ENCODE data around the gene ADRA2A. TPM values are rescaled to one million over a fixed set of nuclear protein-coding genes. Genes with fewer than 3 reads are reported as not detected.

ADRA2A gene
- total RNA-seq, 1 experiment from 2014 or later: 1.7 TPM

DNA sequence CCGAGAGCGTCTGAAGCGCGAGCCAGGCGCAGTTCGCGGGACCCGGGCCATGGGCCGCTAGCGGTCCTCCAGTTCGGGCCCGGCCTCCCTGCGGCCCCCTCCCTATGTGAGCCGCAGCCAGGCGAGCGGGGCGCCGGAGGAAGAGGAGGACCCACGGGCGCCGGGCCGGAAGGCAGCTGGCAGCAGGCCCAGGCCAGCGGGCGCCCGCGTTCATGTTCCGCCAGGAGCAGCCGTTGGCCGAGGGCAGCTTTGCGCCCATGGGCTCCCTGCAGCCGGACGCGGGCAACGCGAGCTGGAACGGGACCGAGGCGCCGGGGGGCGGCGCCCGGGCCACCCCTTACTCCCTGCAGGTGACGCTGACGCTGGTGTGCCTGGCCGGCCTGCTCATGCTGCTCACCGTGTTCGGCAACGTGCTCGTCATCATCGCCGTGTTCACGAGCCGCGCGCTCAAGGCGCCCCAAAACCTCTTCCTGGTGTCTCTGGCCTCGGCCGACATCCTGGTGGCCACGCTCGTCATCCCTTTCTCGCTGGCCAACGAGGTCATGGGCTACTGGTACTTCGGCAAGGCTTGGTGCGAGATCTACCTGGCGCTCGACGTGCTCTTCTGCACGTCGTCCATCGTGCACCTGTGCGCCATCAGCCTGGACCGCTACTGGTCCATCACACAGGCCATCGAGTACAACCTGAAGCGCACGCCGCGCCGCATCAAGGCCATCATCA, 1.1 kb downstream of the ADRA2A start:
- ATAC-seq (no peak), DNase-seq (ENCODE audit: low spot score) (peak; percentile 19)
- peaks cover 18% of the 10 kb centered on the region for H3K4me1 Mint-ChIP-seq
- peak overlapping the region; percentile 72 for H3K4me3 Mint-ChIP-seq
- no peaks in the 10 kb centered on the region for H3K9me3 Mint-ChIP-seq
- H3K27ac Mint-ChIP-seq: no peak overlapping the region
- peaks cover 62% of the 10 kb centered on the region for H3K27me3 Mint-ChIP-seq (ENCODE audit: low read depth)
- POLR2A ChIA-PET: interaction anchor here (1.1 to 2.0 kb wide), 2 partner anchors 25 to 159 kb away, joined by 3 to 7 read pairs; partner anchors contain the start of genes BBIP1 and SHOC2
- peak; percentile 34; the same call in 1 of the 2 replicates for TF ChIP-seq ZBTB21 (CRISPR knock-in tag; IDR thresholded peaks at IDR 0.05; ENCODE audit: borderline replicate concordance)
- TF ChIP-seq, protein P1, sequence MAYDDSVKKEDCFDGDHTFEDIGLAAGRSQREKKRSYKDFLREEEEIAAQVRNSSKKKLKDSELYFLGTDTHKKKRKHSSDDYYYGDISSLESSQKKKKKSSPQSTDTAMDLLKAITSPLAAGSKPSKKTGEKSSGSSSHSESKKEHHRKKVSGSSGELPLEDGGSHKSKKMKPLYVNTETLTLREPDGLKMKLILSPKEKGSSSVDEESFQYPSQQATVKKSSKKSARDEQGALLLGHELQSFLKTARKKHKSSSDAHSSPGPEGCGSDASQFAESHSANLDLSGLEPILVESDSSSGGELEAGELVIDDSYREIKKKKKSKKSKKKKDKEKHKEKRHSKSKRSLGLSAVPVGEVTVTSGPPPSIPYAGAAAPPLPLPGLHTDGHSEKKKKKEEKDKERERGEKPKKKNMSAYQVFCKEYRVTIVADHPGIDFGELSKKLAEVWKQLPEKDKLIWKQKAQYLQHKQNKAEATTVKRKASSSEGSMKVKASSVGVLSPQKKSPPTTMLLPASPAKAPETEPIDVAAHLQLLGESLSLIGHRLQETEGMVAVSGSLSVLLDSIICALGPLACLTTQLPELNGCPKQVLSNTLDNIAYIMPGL (CRISPR knock-in tag; IDR thresholded peaks at IDR 0.05): peak; percentile 13; the same call in 1 of the 2 replicates
- TF ChIP-seq TEAD1 (CRISPR knock-in tag; IDR thresholded peaks at IDR 0.05): no peak
- TF ChIP-seq, protein P2, sequence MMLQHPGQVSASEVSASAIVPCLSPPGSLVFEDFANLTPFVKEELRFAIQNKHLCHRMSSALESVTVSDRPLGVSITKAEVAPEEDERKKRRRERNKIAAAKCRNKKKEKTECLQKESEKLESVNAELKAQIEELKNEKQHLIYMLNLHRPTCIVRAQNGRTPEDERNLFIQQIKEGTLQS (CRISPR knock-in tag; conservative IDR thresholded peaks at IDR 0.05): no peak
- TF ChIP-seq, protein P3, sequence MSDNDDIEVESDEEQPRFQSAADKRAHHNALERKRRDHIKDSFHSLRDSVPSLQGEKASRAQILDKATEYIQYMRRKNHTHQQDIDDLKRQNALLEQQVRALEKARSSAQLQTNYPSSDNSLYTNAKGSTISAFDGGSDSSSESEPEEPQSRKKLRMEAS (CRISPR knock-in tag; IDR thresholded peaks at IDR 0.05): peak; percentile 65; the same call in 1 of the 2 replicates
- TF ChIP-seq, protein P4, sequence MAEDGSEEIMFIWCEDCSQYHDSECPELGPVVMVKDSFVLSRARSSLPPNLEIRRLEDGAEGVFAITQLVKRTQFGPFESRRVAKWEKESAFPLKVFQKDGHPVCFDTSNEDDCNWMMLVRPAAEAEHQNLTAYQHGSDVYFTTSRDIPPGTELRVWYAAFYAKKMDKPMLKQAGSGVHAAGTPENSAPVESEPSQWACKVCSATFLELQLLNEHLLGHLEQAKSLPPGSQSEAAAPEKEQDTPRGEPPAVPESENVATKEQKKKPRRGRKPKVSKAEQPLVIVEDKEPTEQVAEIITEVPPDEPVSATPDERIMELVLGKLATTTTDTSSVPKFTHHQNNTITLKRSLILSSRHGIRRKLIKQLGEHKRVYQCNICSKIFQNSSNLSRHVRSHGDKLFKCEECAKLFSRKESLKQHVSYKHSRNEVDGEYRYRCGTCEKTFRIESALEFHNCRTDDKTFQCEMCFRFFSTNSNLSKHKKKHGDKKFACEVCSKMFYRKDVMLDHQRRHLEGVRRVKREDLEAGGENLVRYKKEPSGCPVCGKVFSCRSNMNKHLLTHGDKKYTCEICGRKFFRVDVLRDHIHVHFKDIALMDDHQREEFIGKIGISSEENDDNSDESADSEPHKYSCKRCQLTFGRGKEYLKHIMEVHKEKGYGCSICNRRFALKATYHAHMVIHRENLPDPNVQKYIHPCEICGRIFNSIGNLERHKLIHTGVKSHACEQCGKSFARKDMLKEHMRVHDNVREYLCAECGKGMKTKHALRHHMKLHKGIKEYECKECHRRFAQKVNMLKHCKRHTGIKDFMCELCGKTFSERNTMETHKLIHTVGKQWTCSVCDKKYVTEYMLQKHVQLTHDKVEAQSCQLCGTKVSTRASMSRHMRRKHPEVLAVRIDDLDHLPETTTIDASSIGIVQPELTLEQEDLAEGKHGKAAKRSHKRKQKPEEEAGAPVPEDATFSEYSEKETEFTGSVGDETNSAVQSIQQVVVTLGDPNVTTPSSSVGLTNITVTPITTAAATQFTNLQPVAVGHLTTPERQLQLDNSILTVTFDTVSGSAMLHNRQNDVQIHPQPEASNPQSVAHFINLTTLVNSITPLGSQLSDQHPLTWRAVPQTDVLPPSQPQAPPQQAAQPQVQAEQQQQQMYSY (CRISPR knock-in tag; IDR thresholded peaks at IDR 0.05): no peak
- TF ChIP-seq, protein P5, sequence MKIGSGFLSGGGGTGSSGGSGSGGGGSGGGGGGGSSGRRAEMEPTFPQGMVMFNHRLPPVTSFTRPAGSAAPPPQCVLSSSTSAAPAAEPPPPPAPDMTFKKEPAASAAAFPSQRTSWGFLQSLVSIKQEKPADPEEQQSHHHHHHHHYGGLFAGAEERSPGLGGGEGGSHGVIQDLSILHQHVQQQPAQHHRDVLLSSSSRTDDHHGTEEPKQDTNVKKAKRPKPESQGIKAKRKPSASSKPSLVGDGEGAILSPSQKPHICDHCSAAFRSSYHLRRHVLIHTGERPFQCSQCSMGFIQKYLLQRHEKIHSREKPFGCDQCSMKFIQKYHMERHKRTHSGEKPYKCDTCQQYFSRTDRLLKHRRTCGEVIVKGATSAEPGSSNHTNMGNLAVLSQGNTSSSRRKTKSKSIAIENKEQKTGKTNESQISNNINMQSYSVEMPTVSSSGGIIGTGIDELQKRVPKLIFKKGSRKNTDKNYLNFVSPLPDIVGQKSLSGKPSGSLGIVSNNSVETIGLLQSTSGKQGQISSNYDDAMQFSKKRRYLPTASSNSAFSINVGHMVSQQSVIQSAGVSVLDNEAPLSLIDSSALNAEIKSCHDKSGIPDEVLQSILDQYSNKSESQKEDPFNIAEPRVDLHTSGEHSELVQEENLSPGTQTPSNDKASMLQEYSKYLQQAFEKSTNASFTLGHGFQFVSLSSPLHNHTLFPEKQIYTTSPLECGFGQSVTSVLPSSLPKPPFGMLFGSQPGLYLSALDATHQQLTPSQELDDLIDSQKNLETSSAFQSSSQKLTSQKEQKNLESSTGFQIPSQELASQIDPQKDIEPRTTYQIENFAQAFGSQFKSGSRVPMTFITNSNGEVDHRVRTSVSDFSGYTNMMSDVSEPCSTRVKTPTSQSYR (CRISPR knock-in tag; IDR thresholded peaks at IDR 0.05): no peak
- no peak for TF ChIP-seq GABPB1 (CRISPR knock-in tag; IDR thresholded peaks at IDR 0.05)
- TF ChIP-seq, protein P6, sequence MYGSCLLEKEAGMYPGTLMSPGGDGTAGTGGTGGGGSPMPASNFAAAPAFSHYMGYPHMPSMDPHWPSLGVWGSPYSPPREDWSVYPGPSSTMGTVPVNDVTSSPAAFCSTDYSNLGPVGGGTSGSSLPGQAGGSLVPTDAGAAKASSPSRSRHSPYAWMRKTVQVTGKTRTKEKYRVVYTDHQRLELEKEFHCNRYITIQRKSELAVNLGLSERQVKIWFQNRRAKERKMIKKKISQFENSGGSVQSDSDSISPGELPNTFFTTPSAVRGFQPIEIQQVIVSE (CRISPR knock-in tag; IDR thresholded peaks at IDR 0.05; ENCODE audit: borderline replicate concordance): no peak
- peak; percentile 56; the same call in 1 of the 2 replicates for TF ChIP-seq FOXP1 (CRISPR knock-in tag; IDR thresholded peaks at IDR 0.05; ENCODE audit: borderline replicate concordance)
- TF ChIP-seq ZNF219 (CRISPR knock-in tag; IDR thresholded peaks at IDR 0.05; ENCODE audit: borderline replicate concordance): no peak
- TF ChIP-seq, protein P7, sequence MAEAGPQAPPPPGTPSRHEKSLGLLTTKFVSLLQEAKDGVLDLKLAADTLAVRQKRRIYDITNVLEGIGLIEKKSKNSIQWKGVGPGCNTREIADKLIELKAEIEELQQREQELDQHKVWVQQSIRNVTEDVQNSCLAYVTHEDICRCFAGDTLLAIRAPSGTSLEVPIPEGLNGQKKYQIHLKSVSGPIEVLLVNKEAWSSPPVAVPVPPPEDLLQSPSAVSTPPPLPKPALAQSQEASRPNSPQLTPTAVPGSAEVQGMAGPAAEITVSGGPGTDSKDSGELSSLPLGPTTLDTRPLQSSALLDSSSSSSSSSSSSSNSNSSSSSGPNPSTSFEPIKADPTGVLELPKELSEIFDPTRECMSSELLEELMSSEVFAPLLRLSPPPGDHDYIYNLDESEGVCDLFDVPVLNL (CRISPR knock-in tag; IDR thresholded peaks at IDR 0.05; ENCODE audit: borderline replicate concordance, low read depth): 0 out of 2 replicates have a peak, but pooled peaks have one; percentile 21
- TF ChIP-seq ZNF263 (CRISPR knock-in tag; IDR thresholded peaks at IDR 0.05; ENCODE audit: low read depth): no peak
- TF ChIP-seq HMGA2 (CRISPR knock-in tag; IDR thresholded peaks at IDR 0.05): no peak
- TF ChIP-seq NFE2L1 (CRISPR knock-in tag; IDR thresholded peaks at IDR 0.05): peak; percentile 25; the same call in 1 of the 2 replicates
- TF ChIP-seq IRF2 (CRISPR knock-in tag; IDR thresholded peaks at IDR 0.05; ENCODE audit: borderline replicate concordance, low read depth): no peak
- no peaks in the 10 kb centered on the region for H3K36me3 Mint-ChIP-seq
- CTCF ChIA-PET: interaction anchor here (0.6 to 3.9 kb wide), 14 partner anchors 29 to 1059 kb away, joined by 3 to 43 read pairs (median 5); no protein-coding TSS in a partner anchor
